Ascending aorta (tissue), 2 donors: Measurements from ENCODE around the gene MATN4. TPM values are rescaled to one million over a fixed set of nuclear protein-coding genes. Genes with fewer than 3 reads are reported as not detected.

ENCODE experiments used
- DNase-seq, 2 donors: peaks; one replicate each; pipeline ENCODE4 v3.0.0-alpha.2; 2019; ENCODE audit warnings: low spot score in 2 of 2
- H3K27ac ChIP-seq, 2 donors: fragments of 200-600 bp; sonication (generic); one replicate each; pipeline ENCODE4 v1.5.1; 2016 to 2017; ENCODE audit warnings: mild to moderate bottlenecking in 1 of 2
- H3K27me3 ChIP-seq: fragments of 200-600 bp; sonication (generic); one replicate; pipeline ENCODE4 v1.5.1; 2017
- H3K36me3 ChIP-seq, 2 donors: fragments of 200-600 bp; sonication (generic); one replicate each; pipeline ENCODE4 v1.5.1; 2016
- H3K4me1 ChIP-seq, 2 donors: fragments of 200-600 bp; sonication (generic); one replicate each; pipeline ENCODE4 v1.5.1; 2016 to 2017; ENCODE audit warnings: mild to moderate bottlenecking in 1 of 2
- H3K4me3 ChIP-seq, 2 donors: fragments of 200-600 bp; sonication (generic); one replicate each; pipeline ENCODE4 v1.5.1; 2016 to 2017; ENCODE audit warnings: mild to moderate bottlenecking in 1 of 2
- H3K9me3 ChIP-seq, 2 donors: fragments of 200-600 bp; sonication (generic); one replicate each; pipeline ENCODE4 v1.5.1; 2016
- intact Hi-C: fragments of 100-400 bp; cut with DNase I; formaldehyde crosslinking; loops from one replicate; pipeline ENCODE4 v1.15.1; 2023
- total RNA-seq: library from RNA; depleted of rRNA; stranded (reverse); fragments of >200 nt; gene quantifications from one replicate; pipeline ENCODE4 v1.1.0, GENCODE V29; 2016
- TF ChIP-seq, protein P1 (sequence below), 3 experiments: fragments of 200-600 bp in 2 of 3; fragments of 450-650 bp in 1 of 3; sonication (generic) in 2 of 3; IDR thresholded peaks; one replicate each; pipeline ENCODE4 v1.5.1; 2016 to 2019; ENCODE audit warnings: antibody characterized with exemption in 3 of 3, mild to moderate bottlenecking in 1 of 3, moderate library complexity in 1 of 3

Gene MATN4
- total RNA-seq, 1 donor from 2014 or later, result 0.21 TPM

DNA sequence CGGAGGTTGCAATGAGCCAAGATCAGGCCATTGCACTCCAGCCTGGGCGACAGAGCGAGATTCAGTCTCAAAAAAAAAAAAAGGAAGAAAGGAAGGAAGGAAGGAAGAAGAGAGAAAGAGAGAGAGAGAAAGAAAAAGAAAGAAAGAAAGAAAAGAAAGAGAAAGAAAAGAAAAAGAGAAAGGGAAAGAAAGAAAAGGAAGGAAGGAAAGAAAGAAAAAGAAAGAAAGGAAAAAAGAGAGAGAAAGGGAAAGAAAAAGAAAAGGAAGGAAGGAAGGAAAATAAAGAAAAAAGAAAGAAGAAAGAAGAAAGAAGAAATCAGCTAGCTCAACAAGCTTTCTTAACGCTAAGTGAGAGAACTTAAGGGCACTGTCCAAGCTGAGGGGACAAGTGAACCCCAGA lies 7.6 kb upstream of the MATN4 start:
- Histone ChIP-seq H3K4me3 (no peak overlapping the region), H3K36me3 (no peaks in the 10 kb centered on the region), H3K27me3 (no peaks in the 10 kb centered on the region), H3K4me1 (no peaks in the 10 kb centered on the region), H3K9me3 (no peaks in the 10 kb centered on the region), H3K27ac (no peak overlapping the region)
- TF ChIP-seq, protein P1, sequence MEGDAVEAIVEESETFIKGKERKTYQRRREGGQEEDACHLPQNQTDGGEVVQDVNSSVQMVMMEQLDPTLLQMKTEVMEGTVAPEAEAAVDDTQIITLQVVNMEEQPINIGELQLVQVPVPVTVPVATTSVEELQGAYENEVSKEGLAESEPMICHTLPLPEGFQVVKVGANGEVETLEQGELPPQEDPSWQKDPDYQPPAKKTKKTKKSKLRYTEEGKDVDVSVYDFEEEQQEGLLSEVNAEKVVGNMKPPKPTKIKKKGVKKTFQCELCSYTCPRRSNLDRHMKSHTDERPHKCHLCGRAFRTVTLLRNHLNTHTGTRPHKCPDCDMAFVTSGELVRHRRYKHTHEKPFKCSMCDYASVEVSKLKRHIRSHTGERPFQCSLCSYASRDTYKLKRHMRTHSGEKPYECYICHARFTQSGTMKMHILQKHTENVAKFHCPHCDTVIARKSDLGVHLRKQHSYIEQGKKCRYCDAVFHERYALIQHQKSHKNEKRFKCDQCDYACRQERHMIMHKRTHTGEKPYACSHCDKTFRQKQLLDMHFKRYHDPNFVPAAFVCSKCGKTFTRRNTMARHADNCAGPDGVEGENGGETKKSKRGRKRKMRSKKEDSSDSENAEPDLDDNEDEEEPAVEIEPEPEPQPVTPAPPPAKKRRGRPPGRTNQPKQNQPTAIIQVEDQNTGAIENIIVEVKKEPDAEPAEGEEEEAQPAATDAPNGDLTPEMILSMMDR (IDR thresholded peaks at IDR 0.05), result no peak
- no peak for DNase-seq
- intact Hi-C loops, result no loop called here

DNA sequence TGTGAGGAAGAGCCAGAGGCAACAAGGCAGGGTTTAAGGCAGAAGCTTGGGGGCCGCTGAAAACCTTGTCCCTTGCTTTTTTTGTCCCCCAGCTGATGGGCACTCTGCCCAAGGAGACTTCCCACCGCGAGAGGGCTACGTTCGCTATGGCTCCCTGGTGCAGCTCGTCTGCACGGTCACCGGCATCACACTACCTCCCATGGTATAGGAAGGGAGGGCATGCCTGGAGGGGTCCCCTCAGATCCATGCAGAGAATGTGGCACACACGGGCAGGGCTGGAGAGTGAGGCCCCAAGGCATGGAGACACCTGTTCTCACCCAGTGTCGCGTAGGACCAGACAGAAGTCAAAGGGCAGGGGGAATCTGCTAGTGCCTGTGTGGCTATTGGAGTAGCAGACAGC lies 5.8 kb upstream of the MATN4 start:
- intact Hi-C loops, result no loop called here
- Histone ChIP-seq H3K9me3 (no peaks in the 10 kb centered on the region), H3K27ac (no peak overlapping the region), H3K36me3 (no peaks in the 10 kb centered on the region), H3K4me3 (no peak overlapping the region), H3K27me3 (no peaks in the 10 kb centered on the region), H3K4me1 (no peaks in the 10 kb centered on the region)
- DNase-seq, result no peak
- TF ChIP-seq, protein P1 (IDR thresholded peaks at IDR 0.05), result no peak

DNA sequence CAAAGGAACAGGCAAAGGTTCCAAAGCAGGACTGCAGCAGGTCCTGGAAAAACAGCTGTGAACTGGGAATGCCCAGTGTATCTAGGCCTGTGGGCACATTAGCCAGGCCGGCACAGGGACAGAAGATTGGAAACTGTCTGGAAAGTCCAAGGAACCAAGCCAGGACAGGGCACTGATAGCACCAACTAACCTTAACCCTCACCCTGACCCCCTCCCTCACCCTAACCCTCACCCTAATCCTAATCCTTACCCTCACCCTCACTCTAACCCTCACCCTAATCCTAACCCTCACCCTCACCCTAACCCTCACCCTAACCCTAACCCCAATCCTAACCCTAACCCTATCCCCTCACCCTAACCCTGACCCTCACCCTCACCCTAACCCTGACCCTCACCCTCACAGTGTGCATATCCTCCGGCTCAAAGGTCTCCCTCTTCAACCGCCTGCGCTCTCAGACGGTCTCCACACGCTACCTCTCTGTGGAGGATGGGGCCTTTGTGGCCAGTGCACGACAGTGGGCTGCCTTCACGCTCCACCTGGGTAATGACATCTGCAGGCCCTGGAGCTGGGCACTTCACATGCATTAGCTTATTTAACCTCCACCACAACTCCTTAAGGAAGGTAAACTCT lies 5.1 kb upstream of the MATN4 start:
- TF ChIP-seq, protein P1 (IDR thresholded peaks at IDR 0.05), result no peak
- intact Hi-C loops, result no loop called here
- H3K9me3 ChIP-seq, result no peaks in the 10 kb centered on the region

DNA sequence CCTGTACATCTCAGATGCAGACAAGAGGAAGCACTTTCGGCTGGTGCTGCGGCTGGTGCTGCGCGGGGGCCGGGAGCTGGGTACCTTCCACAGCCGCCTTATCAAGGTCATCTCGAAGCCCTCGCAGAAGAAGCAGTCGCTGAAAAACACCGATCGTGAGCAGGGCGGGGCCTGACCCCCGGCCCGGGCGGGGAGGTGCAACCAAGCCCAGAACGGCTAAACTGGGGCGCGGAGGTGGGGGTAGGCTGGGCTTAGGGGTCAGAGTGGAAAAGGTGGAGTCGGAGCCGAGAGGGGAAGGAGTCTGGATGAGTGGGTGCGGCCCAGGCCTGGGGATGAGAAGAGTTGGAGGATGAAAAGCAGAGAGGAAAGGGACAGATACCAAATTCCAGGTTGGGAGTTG lies 4.1 kb upstream of the MATN4 start:
- TF ChIP-seq, protein P1 (IDR thresholded peaks at IDR 0.05), result no peak
- intact Hi-C loops, result no loop called here
- H3K4me1 ChIP-seq, result no peaks in the 10 kb centered on the region
- H3K36me3 ChIP-seq, result no peaks in the 10 kb centered on the region
- H3K27me3 ChIP-seq, result no peaks in the 10 kb centered on the region
- H3K4me3 ChIP-seq, result no peak overlapping the region
- no peaks in the 10 kb centered on the region for H3K9me3 ChIP-seq
- no peak for DNase-seq
- H3K27ac ChIP-seq, result no peak overlapping the region

More for the DNA sequence above, 5.1 kb upstream of the MATN4 start:
- DNase-seq, result no peak
- H3K27me3 ChIP-seq, result no peaks in the 10 kb centered on the region
- no peaks in the 10 kb centered on the region for H3K36me3 ChIP-seq
- no peak overlapping the region for H3K27ac ChIP-seq
- no peaks in the 10 kb centered on the region for H3K4me1 ChIP-seq
- H3K4me3 ChIP-seq, result no peak overlapping the region

DNA sequence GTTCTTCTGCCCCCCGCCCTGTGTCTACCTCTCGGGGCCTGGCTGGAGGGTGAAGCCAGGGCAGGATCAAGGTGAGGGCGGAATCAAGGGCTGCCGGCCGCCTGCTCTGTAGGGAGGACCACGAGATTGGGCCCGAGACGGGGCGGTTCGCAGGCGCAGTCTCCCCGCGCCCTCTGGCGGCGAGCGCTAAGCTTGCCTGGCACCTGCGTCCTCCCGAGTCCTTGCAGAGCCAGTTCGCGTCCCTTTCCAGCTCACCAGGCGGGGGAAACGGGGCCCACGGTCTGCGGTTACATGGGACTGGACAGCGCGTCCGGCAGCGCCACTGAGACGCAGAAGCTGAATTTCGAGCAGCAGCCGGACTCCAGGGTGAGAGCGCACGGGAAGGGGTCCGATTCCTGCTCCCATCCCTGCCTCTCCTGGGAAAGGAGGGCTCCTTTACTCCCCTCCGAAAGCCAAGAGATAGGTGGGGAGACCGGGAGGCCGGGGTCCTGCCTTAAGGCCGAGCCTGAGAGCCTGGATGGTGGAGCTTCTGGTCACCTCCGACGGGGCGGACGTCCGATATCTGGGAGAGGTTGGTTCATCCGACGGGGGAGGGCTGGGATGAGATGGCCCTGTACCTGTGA lies 3.6 kb upstream of the MATN4 start:
- no peaks in the 10 kb centered on the region for H3K36me3 ChIP-seq
- no peaks in the 10 kb centered on the region for H3K9me3 ChIP-seq
- H3K27ac ChIP-seq, result no peak overlapping the region
- intact Hi-C loops, result no loop called here
- TF ChIP-seq, protein P1 (IDR thresholded peaks at IDR 0.05), result peak; percentile 24 to 75 (median 71)
- peaks cover 1% of the 10 kb centered on the region for H3K27me3 ChIP-seq
- DNase-seq, result no peak
- H3K4me1 ChIP-seq, result no peaks in the 10 kb centered on the region
- no peak overlapping the region for H3K4me3 ChIP-seq
